RWPE1 (cell line): ENCODE results near the gene GALNT18.

Experiments used
- CTCF ChIA-PET: fragments of 350-600 bp; sonication (Branson Sonifier 250); formaldehyde crosslinking; extraction: SDS; loops from one replicate; lab custom pipeline; 2021; lab: Yijun Ruan, JAX
- POLR2A ChIA-PET: fragments of 400-600 bp; formaldehyde crosslinking; extraction: SDS; loops from one replicate; lab custom pipeline; 2020; ENCODE audit warnings: antibody characterized with exemption; ENCODE audit not compliant: low non-redundant PET; lab: Yijun Ruan, JAX
- DNase-seq: peaks from one replicate; pipeline ENCODE4 v3.0.0; 2012; ENCODE audit warnings: low spot score
- H3K27ac ChIP-seq: fragments of 450-650 bp; 2 replicates; pipeline ENCODE4 v1.5.1; 2017
- CTCF ChIP-seq: fragments of 450-650 bp; conservative IDR thresholded peaks from 2 replicates; pipeline ENCODE4 v1.5.1; 2017; ENCODE audit warnings: low read depth, mild to moderate bottlenecking

The GALNT18 gene

GRCh38 chr11:11338304-11338703 lies 283.5 kb downstream of the GALNT18 start:
- DNase-seq: no peak
- POLR2A ChIA-PET: no interaction called here
- no peak for TF ChIP-seq CTCF
- CTCF ChIA-PET: no interaction called here
- H3K27ac ChIP-seq: no peak overlapping the region

- DNase-seq: no peak
- no peak for TF ChIP-seq CTCF
- no peak overlapping the region for H3K27ac ChIP-seq
- POLR2A ChIA-PET: no interaction called here
- CTCF ChIA-PET: interaction anchor here (0.7 kb wide), 1 partner anchor 363 kb away, joined by 3 read pairs; no protein-coding TSS in a partner anchor
These were observed 285.1 kb downstream of the GALNT18 start for GRCh38 chr11:11336664-11337063.

GRCh38 chr11:11335043-11335442 lies 286.8 kb downstream of the GALNT18 start:
- no peak for DNase-seq
- ChIA-PET CTCF (no interaction called here), POLR2A (no interaction called here)
- H3K27ac ChIP-seq: no peak overlapping the region
- TF ChIP-seq CTCF: no peak

- CTCF ChIA-PET: no interaction called here
- TF ChIP-seq CTCF: no peak
- H3K27ac ChIP-seq: no peak overlapping the region
- POLR2A ChIA-PET: no interaction called here
- no peak for DNase-seq
These were observed 287.2 kb downstream of the GALNT18 start for GRCh38 chr11:11334607-11335006.

- ChIA-PET CTCF (interaction anchor here (0.5 kb wide), 1 partner anchor 356 kb away, joined by 4 read pairs; no protein-coding TSS in a partner anchor), POLR2A (no interaction called here)
- TF ChIP-seq CTCF: no peak
- no peak for DNase-seq
- no peak overlapping the region for H3K27ac ChIP-seq
These were observed 289.6 kb downstream of the GALNT18 start for GRCh38 chr11:11332141-11332710.

- TF ChIP-seq CTCF: no peak
- ChIA-PET POLR2A (no interaction called here), CTCF (interaction anchor here (0.5 kb wide), 1 partner anchor 37 kb away, joined by 4 read pairs; no protein-coding TSS in a partner anchor)
- no peak overlapping the region for H3K27ac ChIP-seq
- no peak for DNase-seq
These were observed 292.6 kb downstream of the GALNT18 start for GRCh38 chr11:11329062-11329806.
